Tibial nerve (tissue), 4 donors: Measurements from ENCODE around the gene GGPS1. TPM values are rescaled to one million over a fixed set of nuclear protein-coding genes. Genes with fewer than 3 reads are reported as not detected.

Experiments used
- DNase-seq, 2 donors: peaks; one replicate each; pipeline ENCODE4 v3.0.0-alpha.2; 2019; ENCODE audit warnings: low spot score in 2 of 2
- H3K27ac ChIP-seq, 4 donors: fragments of 200-600 bp; sonication (generic) in 3 of 4; one replicate each; pipeline ENCODE4 v1.5.1; 2017 to 2019; ENCODE audit warnings: mild to moderate bottlenecking in 1 of 4
- H3K27me3 ChIP-seq, 2 donors: fragments of 200-600 bp; sonication (generic) in 1 of 2; one replicate each; pipeline versions ENCODE4 v1.5.1 to v1.6.0; 2017 to 2019
- H3K36me3 ChIP-seq, 3 donors: fragments of 200-600 bp; sonication (generic); one replicate each; pipeline ENCODE4 v1.5.1; 2018 to 2019
- H3K4me1 ChIP-seq, 4 donors: fragments of 200-600 bp; sonication (generic) in 3 of 4; one replicate each; pipeline ENCODE4 v1.5.1; 2017 to 2019
- H3K4me3 ChIP-seq, 4 donors: fragments of 200-600 bp; sonication (generic) in 3 of 4; one replicate each; pipeline ENCODE4 v1.5.1; 2017 to 2019; ENCODE audit warnings: mild to moderate bottlenecking in 1 of 4, moderate library complexity in 1 of 4
- H3K9me3 ChIP-seq, 4 donors: fragments of 200-600 bp; sonication (generic) in 3 of 4; one replicate each; pipeline ENCODE4 v1.5.1; 2017 to 2019
- EP300 ChIP-seq, 2 donors: sonication (generic); formaldehyde crosslinking; IDR thresholded peaks; one replicate each; pipeline ENCODE4 v1.6.1; 2017; ENCODE audit warnings: antibody characterized with exemption in 2 of 2, mild to moderate bottlenecking in 1 of 2
- POLR2A ChIP-seq, 2 donors: fragments of 450-650 bp; IDR thresholded peaks; one replicate each; pipeline ENCODE4 v1.6.1; 2017; ENCODE audit warnings: antibody characterized with exemption in 2 of 2, mild to moderate bottlenecking in 2 of 2, moderate library complexity in 2 of 2
- WGBS, 2 donors: methylation state at CpG; one replicate each; pipeline ENCODE4 v1.1.5; 2018; 5-methylcytosine and 5-hydroxymethylcytosine counted together
- total RNA-seq, 4 donors: library from RNA; depleted of rRNA; stranded (reverse); fragments of >200 nt; gene quantifications; one replicate each; pipeline ENCODE4 v1.1.0, GENCODE V29; 2016
- TF ChIP-seq, protein P1 (sequence below), 5 experiments: fragments of 200-600 bp in 3 of 5; fragments of 450-650 bp in 2 of 5; sonication (generic) in 3 of 5; IDR thresholded peaks; one replicate each; pipeline ENCODE4 v1.5.1; 2016 to 2019; ENCODE audit warnings: antibody characterized with exemption in 5 of 5, mild to moderate bottlenecking in 3 of 5, moderate library complexity in 2 of 5

Gene GGPS1
- total RNA-seq, 4 donors from 2014 or later, result 12.9 to 26.2 (median 15.7) TPM

DNA sequence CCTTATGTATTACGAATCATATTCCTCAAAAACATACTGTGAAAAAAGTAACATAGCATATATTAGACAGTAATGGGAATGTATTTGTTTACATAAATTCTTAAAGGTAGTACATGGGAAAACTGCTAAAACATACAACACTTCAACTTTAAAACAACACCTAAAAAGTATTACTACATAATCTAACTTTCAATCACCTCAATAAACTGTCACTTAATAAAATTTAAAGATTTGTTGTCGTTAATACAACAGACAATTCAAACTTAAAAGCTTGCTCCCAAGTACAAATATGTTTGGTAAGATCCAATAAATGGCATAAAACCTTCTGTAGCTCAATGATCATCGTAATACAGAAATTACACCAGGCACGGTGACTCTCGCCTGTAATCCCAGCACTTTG, 4.1 kb upstream of the GGPS1 start:
- Histone ChIP-seq H3K4me3 (no peak overlapping the region), H3K27me3 (no peaks in the 10 kb centered on the region), H3K4me1 (peaks cover 0 to 67% (median 21%) of the 10 kb centered on the region in 4 donors), H3K36me3 (peaks cover 0 to 3% (median 0%) of the 10 kb centered on the region in 3 donors), H3K9me3 (no peaks in the 10 kb centered on the region), H3K27ac (no peak overlapping the region)
- TF ChIP-seq EP300 (IDR thresholded peaks at IDR 0.05) (no peak), POLR2A (IDR thresholded peaks at IDR 0.05) (no peak)
- TF ChIP-seq, protein P1, sequence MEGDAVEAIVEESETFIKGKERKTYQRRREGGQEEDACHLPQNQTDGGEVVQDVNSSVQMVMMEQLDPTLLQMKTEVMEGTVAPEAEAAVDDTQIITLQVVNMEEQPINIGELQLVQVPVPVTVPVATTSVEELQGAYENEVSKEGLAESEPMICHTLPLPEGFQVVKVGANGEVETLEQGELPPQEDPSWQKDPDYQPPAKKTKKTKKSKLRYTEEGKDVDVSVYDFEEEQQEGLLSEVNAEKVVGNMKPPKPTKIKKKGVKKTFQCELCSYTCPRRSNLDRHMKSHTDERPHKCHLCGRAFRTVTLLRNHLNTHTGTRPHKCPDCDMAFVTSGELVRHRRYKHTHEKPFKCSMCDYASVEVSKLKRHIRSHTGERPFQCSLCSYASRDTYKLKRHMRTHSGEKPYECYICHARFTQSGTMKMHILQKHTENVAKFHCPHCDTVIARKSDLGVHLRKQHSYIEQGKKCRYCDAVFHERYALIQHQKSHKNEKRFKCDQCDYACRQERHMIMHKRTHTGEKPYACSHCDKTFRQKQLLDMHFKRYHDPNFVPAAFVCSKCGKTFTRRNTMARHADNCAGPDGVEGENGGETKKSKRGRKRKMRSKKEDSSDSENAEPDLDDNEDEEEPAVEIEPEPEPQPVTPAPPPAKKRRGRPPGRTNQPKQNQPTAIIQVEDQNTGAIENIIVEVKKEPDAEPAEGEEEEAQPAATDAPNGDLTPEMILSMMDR (IDR thresholded peaks at IDR 0.05), result no peak
- no peak for DNase-seq
- WGBS, 2 donors, result 86 to 88% methylated on average over 5 of the region's 5 CpGs

DNA sequence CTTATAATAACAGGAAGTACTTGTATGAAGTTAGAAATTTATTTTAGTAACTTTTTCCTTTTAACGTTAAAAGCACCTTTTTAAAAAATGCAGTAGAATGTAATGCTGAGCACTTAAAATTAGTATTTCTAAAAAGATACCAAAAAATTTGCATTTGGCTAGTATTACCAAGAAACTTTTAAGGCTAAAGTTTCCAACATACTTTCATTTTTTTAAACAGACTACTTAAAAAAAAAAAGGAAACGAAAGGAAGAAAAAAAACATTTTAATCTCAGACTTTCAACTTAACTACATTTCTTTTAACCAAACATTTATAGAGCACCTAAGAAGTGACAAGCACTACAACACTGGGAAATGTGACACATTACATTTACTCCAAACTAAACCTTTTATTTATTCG, 3.2 kb upstream of the GGPS1 start:
- Histone ChIP-seq H3K27ac (peak overlapping the region in 1 of 4 donors; percentile 3), H3K4me1 (peaks cover 0 to 70% (median 27%) of the 10 kb centered on the region in 4 donors), H3K9me3 (no peaks in the 10 kb centered on the region), H3K4me3 (peak overlapping the region in 1 of 4 donors; percentile 17), H3K36me3 (no peaks in the 10 kb centered on the region), H3K27me3 (no peaks in the 10 kb centered on the region)
- no peak for TF ChIP-seq POLR2A (IDR thresholded peaks at IDR 0.05)
- TF ChIP-seq, protein P1 (IDR thresholded peaks at IDR 0.05), result no peak
- no peak for TF ChIP-seq EP300 (IDR thresholded peaks at IDR 0.05)
- DNase-seq, result no peak
- 24% methylated on average over 3 of the region's 3 CpGs for WGBS, 2 donors

DNA sequence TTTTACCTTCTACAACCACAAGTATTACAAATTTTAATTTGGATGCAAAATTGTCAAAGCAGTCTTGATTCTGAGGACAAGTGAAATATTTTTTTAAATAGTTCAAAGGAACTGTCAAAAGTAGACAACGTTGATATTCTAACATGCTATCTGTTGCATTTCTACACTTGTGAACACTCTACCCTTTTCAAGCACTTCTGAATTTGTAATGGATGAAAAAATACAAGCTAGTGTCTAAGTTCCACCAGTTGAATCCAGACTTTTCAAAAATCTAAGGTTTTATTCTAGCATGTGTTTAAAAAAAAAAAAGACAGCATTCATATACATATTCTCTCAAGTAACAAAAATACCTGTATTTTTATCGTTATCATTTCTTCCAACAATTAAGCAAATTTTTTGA, 2.5 kb upstream of the GGPS1 start:
- DNase-seq, result no peak
- H3K36me3 ChIP-seq, result no peaks in the 10 kb centered on the region
- no peaks in the 10 kb centered on the region for H3K27me3 ChIP-seq
- peaks cover 0 to 73% (median 34%) of the 10 kb centered on the region in 4 donors for H3K4me1 ChIP-seq
- whole genome bisulfite sequencing, 2 donors, result 19 to 22% methylated on average over 2 of the region's 2 CpGs
- H3K27ac ChIP-seq, result peak overlapping the region in 2 of 4 donors; percentile 98 to 99
- H3K9me3 ChIP-seq, result no peaks in the 10 kb centered on the region
- peak overlapping the region in 1 of 4 donors; percentile 88 for H3K4me3 ChIP-seq
- TF ChIP-seq EP300 (IDR thresholded peaks at IDR 0.05) (no peak), POLR2A (IDR thresholded peaks at IDR 0.05) (no peak)
- TF ChIP-seq, protein P1 (IDR thresholded peaks at IDR 0.05), result no peak

DNA sequence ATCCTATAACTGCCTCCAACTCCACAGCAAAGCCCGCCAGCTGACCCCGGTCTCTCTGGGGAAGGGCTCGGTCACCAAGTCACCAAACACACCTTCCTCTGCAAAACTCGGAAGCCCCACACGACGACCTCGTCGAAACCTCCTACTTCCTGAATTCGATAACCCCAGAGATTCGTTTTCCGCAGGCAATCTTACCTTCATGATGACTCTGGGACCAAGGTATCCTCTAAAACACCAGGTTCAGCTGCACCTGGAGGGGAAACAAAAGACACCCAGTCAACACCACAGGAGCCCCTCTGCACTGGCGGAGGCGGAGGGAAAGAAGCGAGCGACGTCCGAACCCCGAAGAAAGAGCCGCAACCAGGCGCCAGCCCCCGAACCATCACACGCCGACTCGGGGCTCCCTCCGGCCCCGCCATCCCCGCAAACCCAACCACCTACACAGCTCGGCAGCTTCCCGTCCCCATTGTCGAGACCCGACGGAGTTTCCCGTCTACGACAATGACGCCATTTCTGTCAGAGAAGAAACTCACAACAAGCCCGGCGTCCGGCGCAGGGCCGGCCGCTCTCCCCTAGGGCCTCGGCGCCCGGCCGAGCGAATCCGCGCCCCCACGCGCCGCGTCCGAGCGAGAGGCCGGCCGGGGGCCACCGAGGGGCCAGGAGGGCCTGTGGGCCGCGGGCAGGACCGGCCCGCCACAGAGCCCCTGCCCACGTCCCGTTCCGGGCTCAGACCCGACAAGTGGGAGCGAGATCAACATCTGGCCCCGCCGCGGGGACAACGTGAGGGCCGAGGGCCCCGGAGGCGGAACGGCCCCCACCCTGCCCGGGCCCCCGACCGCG, 1.4 kb upstream of the GGPS1 start:
- no peaks in the 10 kb centered on the region for H3K36me3 ChIP-seq
- H3K27me3 ChIP-seq, result no peaks in the 10 kb centered on the region
- peak overlapping the region; percentile 93 to 99 (median 98) for H3K27ac ChIP-seq
- peaks cover 0 to 75% (median 41%) of the 10 kb centered on the region in 4 donors for H3K4me1 ChIP-seq
- no peaks in the 10 kb centered on the region for H3K9me3 ChIP-seq
- TF ChIP-seq, protein P1 (IDR thresholded peaks at IDR 0.05), result no peak
- no peak for TF ChIP-seq POLR2A (IDR thresholded peaks at IDR 0.05)
- peak in 1 of 2 donors; percentile 43 for TF ChIP-seq EP300 (IDR thresholded peaks at IDR 0.05)
- peak in 1 of 2 donors; percentile 23 for DNase-seq
- H3K4me3 ChIP-seq, result peak overlapping the region; percentile 66 to 98 (median 92)
- 0 to 1% methylated on average over 20 to 29 of the region's 78 CpGs for WGBS, 2 donors
